Measurements from ENCODE around the gene CDH24.

DNA sequence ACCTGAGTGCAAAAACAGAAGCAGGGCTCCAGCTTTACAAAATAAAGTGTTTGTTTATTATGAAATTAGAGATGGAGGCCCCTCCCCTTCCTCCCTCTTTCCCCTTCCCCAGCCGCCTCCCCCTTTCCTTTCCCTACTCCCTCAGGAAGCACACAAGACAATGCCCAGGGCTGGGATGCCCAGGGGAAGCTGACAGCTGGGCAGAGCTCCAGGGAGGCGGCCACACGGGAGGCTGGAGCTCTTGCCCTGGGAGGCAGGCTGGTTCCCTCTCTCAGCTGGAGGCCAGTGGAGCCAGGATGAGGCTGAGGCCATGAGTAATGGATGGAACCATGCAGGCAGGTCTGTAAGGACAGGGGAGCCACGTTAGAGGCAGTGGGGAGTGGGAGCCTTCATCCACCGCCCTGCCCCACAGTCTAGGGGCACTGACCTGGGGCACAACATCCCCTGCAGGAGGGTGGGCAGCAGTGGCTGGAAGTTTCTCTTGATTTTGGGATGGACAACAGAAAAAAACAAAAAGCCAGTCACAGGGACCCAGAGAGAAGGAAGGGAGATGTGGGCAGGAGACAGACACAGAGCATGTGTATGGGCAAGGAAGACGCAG lies 10.2 kb downstream of the CDH24 start:
- TF ChIP-seq NR2C2 (IDR thresholded peaks at IDR 0.05; ENCODE audit: borderline replicate concordance, control insufficient read depth, insufficient read length, low read depth) (no peak), YY1 (IDR thresholded peaks at IDR 0.05; ENCODE audit: low read depth, low read length) (no peak), EED (IDR thresholded peaks at IDR 0.05; ENCODE audit: low read depth) (no peak), FOXM1 (IDR thresholded peaks at IDR 0.05; ENCODE audit: low read depth, low read length) (no peak), POLR2A (IDR thresholded peaks at IDR 0.05; ENCODE audit: low read depth, low read length) (no peak), RAD51 (IDR thresholded peaks at IDR 0.05) (no peak), POLR2AphosphoS5 (IDR thresholded peaks at IDR 0.05; ENCODE audit: low read length) (no peak)
- TF ChIP-seq, protein P1, sequence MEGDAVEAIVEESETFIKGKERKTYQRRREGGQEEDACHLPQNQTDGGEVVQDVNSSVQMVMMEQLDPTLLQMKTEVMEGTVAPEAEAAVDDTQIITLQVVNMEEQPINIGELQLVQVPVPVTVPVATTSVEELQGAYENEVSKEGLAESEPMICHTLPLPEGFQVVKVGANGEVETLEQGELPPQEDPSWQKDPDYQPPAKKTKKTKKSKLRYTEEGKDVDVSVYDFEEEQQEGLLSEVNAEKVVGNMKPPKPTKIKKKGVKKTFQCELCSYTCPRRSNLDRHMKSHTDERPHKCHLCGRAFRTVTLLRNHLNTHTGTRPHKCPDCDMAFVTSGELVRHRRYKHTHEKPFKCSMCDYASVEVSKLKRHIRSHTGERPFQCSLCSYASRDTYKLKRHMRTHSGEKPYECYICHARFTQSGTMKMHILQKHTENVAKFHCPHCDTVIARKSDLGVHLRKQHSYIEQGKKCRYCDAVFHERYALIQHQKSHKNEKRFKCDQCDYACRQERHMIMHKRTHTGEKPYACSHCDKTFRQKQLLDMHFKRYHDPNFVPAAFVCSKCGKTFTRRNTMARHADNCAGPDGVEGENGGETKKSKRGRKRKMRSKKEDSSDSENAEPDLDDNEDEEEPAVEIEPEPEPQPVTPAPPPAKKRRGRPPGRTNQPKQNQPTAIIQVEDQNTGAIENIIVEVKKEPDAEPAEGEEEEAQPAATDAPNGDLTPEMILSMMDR (IDR thresholded peaks at IDR 0.05 in 2 of 3, conservative IDR thresholded peaks at IDR 0.05 in 1 of 3; ENCODE audit: control insufficient read depth in 2 of 3, extremely low read depth in 1 of 3, insufficient read depth in 1 of 3, low read depth in 3 of 3, low read length in 3 of 3) = no peak
